ENCODE results near the gene CEMP1.

CEMP1 gene

DNA sequence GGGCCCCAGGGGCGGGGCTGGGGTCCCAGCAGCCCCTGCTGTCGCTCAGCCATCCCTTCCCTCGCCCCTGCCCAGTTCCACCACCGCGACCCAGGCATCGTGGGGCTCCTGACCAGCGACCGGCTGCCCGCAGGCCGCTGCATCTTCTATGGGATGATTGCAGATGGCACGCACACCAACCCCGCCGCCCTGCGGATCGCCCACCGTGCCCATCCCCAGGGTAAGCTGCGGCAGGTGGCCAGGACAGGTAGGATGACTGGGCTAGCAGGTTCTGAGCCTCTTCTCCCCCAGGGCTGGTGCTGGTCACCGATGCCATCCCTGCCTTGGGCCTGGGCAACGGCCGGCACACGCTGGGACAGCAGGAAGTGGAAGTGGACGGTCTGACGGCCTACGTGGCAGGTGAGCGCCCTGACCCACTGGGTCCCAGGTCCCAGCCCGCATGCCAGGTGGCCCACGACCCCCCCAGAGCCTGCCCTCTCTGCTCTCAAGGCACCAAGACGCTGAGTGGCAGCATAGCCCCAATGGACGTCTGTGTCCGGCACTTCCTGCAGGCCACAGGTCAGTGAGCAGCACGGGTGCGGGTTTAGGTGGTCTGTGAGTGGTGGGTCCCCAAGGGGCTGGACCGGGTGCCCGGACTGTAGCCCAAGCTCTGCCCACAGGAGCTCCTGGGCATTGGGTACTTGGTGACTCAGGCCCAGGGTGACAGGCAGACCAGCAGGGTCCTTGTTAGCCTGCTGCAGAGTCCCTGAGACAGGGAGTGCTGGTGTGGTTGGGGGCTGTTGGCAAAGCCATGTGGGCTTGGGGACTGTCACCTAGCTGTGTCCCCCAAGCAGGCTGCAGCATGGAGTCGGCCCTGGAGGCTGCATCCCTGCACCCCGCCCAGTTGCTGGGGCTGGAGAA lies 2.8 kb downstream of the CEMP1 start:
- Histone ChIP-seq H3K4me3 (ENCODE audit: extremely low read depth, insufficient read depth, low read length, poor library complexity, severe bottlenecking) (no peak overlapping the region), H3K36me3 (ENCODE audit: control insufficient read depth, insufficient read depth, low read length) (peaks cover 52% of the 10 kb centered on the region), H3K9me3 (ENCODE audit: control insufficient read depth, low read length) (no peaks in the 10 kb centered on the region), H3K27ac (ENCODE audit: low read depth, low read length, severe bottlenecking) (no peak overlapping the region), H3K4me1 (ENCODE audit: control insufficient read depth, insufficient read depth, low read length, poor library complexity, severe bottlenecking) (peaks cover 5% of the 10 kb centered on the region)
- WGBS, 2 experiments (ENCODE audit: insufficient coverage in 2 of 2), result 96 to 98% methylated on average over 31 to 33 of the region's 36 CpGs

- WGBS, 2 experiments (ENCODE audit: insufficient coverage in 2 of 2), result 95 to 97% methylated on average over 20 to 21 of the region's 24 CpGs
- peaks cover 58% of the 10 kb centered on the region for H3K36me3 ChIP-seq (ENCODE audit: control insufficient read depth, insufficient read depth, low read length)
Measured at GRCh38 chr16:2527784-2528100, 3.5 kb downstream of the CEMP1 start.

DNA sequence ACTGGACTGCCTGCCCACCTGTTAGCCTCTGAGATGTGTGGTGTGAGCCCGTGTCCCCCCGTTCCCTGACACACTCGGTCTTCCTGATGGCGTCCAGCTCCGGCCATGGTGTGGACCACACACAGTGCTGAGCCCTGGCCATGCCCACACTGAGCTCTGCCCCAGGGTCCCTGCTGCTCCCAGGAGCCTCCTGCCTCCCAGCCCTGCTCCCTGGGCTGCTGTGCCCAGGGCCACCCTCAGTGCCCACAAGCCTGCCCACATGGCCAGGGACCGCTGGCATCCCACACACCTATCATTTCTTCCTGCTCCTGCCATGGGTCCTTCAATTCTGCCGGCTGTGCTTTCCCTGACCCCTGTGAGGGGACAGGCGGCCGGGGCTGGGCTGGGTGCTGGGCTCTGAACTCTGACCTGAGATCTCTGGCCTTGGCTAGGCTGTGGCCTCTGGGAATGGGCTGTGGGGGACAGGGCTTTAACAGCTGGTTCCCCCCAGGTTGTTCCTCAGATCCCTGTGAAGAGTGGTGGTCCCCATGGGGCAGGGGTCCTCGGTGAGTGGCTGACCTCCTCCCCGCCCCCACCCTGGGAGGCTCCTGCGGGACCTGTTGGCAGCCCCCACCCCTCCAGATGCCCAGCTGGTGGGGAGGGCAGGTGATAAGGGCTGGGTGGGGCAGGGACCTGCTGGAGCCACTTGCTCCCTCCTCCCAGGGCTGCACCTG lies 4.0 kb downstream of the CEMP1 start:
- Histone ChIP-seq H3K4me3 (ENCODE audit: extremely low read depth, insufficient read depth, low read length, poor library complexity, severe bottlenecking) (no peak overlapping the region), H3K27ac (ENCODE audit: low read depth, low read length, severe bottlenecking) (no peak overlapping the region), H3K4me1 (ENCODE audit: control insufficient read depth, insufficient read depth, low read length, poor library complexity, severe bottlenecking) (no peaks in the 10 kb centered on the region), H3K9me3 (ENCODE audit: control insufficient read depth, low read length) (no peaks in the 10 kb centered on the region), H3K36me3 (ENCODE audit: control insufficient read depth, insufficient read depth, low read length) (peaks cover 63% of the 10 kb centered on the region)
- 93 to 95% methylated on average over 10 to 12 of the region's 12 CpGs for WGBS, 2 experiments (ENCODE audit: insufficient coverage in 2 of 2)

More at GRCh38 chr16:2527784-2528100, 3.5 kb downstream of the CEMP1 start:
- Histone ChIP-seq H3K9me3 (ENCODE audit: control insufficient read depth, low read length) (no peaks in the 10 kb centered on the region), H3K4me3 (ENCODE audit: extremely low read depth, insufficient read depth, low read length, poor library complexity, severe bottlenecking) (no peak overlapping the region), H3K27ac (ENCODE audit: low read depth, low read length, severe bottlenecking) (no peak overlapping the region), H3K4me1 (ENCODE audit: control insufficient read depth, insufficient read depth, low read length, poor library complexity, severe bottlenecking) (peaks cover 2% of the 10 kb centered on the region)

GRCh38 chr16:2526135-2526534 lies 5.1 kb downstream of the CEMP1 start:
- Histone ChIP-seq H3K9me3 (ENCODE audit: control insufficient read depth, low read length) (no peaks in the 10 kb centered on the region), H3K36me3 (ENCODE audit: control insufficient read depth, insufficient read depth, low read length) (peaks cover 71% of the 10 kb centered on the region), H3K4me1 (ENCODE audit: control insufficient read depth, insufficient read depth, low read length, poor library complexity, severe bottlenecking) (peaks cover 4% of the 10 kb centered on the region), H3K4me3 (ENCODE audit: extremely low read depth, insufficient read depth, low read length, poor library complexity, severe bottlenecking) (no peak overlapping the region), H3K27ac (ENCODE audit: low read depth, low read length, severe bottlenecking) (no peak overlapping the region)
- 91 to 98% methylated on average over 7 to 8 of the region's 8 CpGs for WGBS, 2 experiments (ENCODE audit: insufficient coverage in 2 of 2)

- Histone ChIP-seq H3K4me3 (ENCODE audit: extremely low read depth, insufficient read depth, low read length, poor library complexity, severe bottlenecking) (no peak overlapping the region), H3K9me3 (ENCODE audit: control insufficient read depth, low read length) (no peaks in the 10 kb centered on the region), H3K36me3 (ENCODE audit: control insufficient read depth, insufficient read depth, low read length) (peaks cover 65% of the 10 kb centered on the region), H3K27ac (ENCODE audit: low read depth, low read length, severe bottlenecking) (no peak overlapping the region), H3K4me1 (ENCODE audit: control insufficient read depth, insufficient read depth, low read length, poor library complexity, severe bottlenecking) (peaks cover 8% of the 10 kb centered on the region)
- WGBS, 2 experiments (ENCODE audit: insufficient coverage in 2 of 2), result 96 to 98% methylated on average over 5 to 7 of the region's 9 CpGs
Measured at GRCh38 chr16:2524339-2524938, 6.8 kb downstream of the CEMP1 start.

GRCh38 chr16:2523801-2524231 lies 7.4 kb downstream of the CEMP1 start:
- peaks cover 64% of the 10 kb centered on the region for H3K36me3 ChIP-seq (ENCODE audit: control insufficient read depth, insufficient read depth, low read length)
- H3K27ac ChIP-seq (ENCODE audit: low read depth, low read length, severe bottlenecking), result no peak overlapping the region
- no peaks in the 10 kb centered on the region for H3K9me3 ChIP-seq (ENCODE audit: control insufficient read depth, low read length)
- H3K4me1 ChIP-seq (ENCODE audit: control insufficient read depth, insufficient read depth, low read length, poor library complexity, severe bottlenecking), result peaks cover 10% of the 10 kb centered on the region
- 88 to 98% methylated on average over 5 of the region's 6 CpGs for WGBS, 2 experiments (ENCODE audit: insufficient coverage in 2 of 2)
- H3K4me3 ChIP-seq (ENCODE audit: extremely low read depth, insufficient read depth, low read length, poor library complexity, severe bottlenecking), result no peak overlapping the region

GRCh38 chr16:2520784-2521531 lies 10.2 kb downstream of the CEMP1 start:
- H3K9me3 ChIP-seq (ENCODE audit: control insufficient read depth, low read length), result no peaks in the 10 kb centered on the region
- WGBS, 2 experiments (ENCODE audit: insufficient coverage in 2 of 2), result 21% methylated on average over 27 to 31 of the region's 41 CpGs
- peak overlapping the region; percentile 57 for H3K27ac ChIP-seq (ENCODE audit: low read depth, low read length, severe bottlenecking)
- H3K4me1 ChIP-seq (ENCODE audit: control insufficient read depth, insufficient read depth, low read length, poor library complexity, severe bottlenecking), result peaks cover 30% of the 10 kb centered on the region
- H3K36me3 ChIP-seq (ENCODE audit: control insufficient read depth, insufficient read depth, low read length), result peaks cover 50% of the 10 kb centered on the region
- peak overlapping the region; percentile 56 for H3K4me3 ChIP-seq (ENCODE audit: extremely low read depth, insufficient read depth, low read length, poor library complexity, severe bottlenecking)

DNA sequence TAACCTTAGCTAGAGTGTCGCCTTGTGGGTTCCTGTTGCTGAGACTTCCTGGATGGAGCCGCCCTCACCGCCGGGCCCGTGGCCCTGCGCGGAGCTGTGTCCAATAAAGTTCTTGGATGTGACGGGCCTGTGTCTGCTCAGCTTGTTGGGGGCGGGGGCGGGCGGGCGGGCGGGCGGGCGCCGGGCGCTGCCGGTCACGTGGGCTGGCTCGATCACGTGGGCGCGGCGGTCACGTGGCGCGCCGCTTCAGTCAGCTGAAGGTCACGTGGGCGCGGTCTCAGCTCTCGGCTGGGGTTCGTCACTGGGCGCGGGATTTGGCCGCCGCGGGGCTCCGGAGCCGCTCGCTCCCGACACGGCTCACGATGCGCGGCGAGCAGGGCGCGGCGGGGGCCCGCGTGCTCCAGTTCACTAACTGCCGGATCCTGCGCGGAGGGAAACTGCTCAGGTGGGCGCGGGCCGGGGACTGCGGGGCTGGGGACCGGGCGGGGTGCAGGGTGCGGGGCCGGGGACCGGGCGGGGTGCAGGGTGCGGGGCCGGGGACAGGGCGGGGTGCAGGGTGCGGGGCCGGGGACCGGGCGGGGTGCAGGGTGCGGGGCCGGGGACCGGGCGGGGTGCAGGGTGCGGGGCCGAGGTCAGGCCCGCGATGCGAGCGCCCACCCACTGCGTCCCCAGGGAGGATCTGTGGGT lies 11.0 kb downstream of the CEMP1 start, which contains the start of gene AMDHD2:
AMDHD2 (plus strand) TSS at position 275 of the 687 bp plus-strand sequence; CDS start at position 363, 88 bp downstream.
- peak within 1 kb of the TSS; percentile 56 for H3K4me3 ChIP-seq (ENCODE audit: extremely low read depth, insufficient read depth, low read length, poor library complexity, severe bottlenecking)
- H3K36me3 ChIP-seq (ENCODE audit: control insufficient read depth, insufficient read depth, low read length), result peaks cover 51% of the 10 kb centered on the region
- no peaks in the 10 kb centered on the region for H3K9me3 ChIP-seq (ENCODE audit: control insufficient read depth, low read length)
- H3K27ac ChIP-seq (ENCODE audit: low read depth, low read length, severe bottlenecking), result peak within 1 kb of the TSS; percentile 79
- WGBS, 2 experiments (ENCODE audit: insufficient coverage in 2 of 2), result 2 to 3% methylated on average over 17 to 38 of the region's 83 CpGs
- peaks cover 37% of the 10 kb centered on the region for H3K4me1 ChIP-seq (ENCODE audit: control insufficient read depth, insufficient read depth, low read length, poor library complexity, severe bottlenecking)

DNA sequence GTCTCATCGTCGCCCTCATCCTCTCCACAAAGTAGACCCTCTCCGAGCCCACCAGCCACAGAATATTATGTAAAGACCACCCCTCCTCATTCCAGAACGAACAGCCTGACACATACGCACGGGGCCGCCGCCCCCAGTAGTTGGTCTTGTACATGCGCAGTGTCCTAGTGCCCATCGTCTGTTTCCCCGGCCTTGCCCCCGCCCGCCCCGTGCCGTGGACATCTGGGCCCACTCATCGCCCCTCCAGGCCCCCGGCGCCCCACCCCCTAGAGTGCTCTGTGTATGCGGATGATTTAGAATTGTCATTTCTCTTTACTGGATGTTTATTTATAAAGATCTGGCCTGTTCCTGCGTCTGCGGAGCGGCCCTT lies 11.5 kb downstream of the CEMP1 start:
- 68 to 86% methylated on average over 10 to 15 of the region's 22 CpGs for WGBS, 2 experiments (ENCODE audit: insufficient coverage in 2 of 2)
- peaks cover 38% of the 10 kb centered on the region for H3K4me1 ChIP-seq (ENCODE audit: control insufficient read depth, insufficient read depth, low read length, poor library complexity, severe bottlenecking)
- H3K4me3 ChIP-seq (ENCODE audit: extremely low read depth, insufficient read depth, low read length, poor library complexity, severe bottlenecking), result peak overlapping the region; percentile 16
- H3K36me3 ChIP-seq (ENCODE audit: control insufficient read depth, insufficient read depth, low read length), result peaks cover 47% of the 10 kb centered on the region
- no peaks in the 10 kb centered on the region for H3K9me3 ChIP-seq (ENCODE audit: control insufficient read depth, low read length)
- peak overlapping the region; percentile 79 for H3K27ac ChIP-seq (ENCODE audit: low read depth, low read length, severe bottlenecking)

All from mesodermal cell (in vitro differentiated cells).